Testis (tissue), 2 donors: ENCODE measurements around the gene ATP1B1.

Source experiments
- POLR2A ChIP-seq: fragments of 450-650 bp; IDR thresholded peaks from one replicate; pipeline ENCODE4 v1.6.1; 2017; ENCODE audit warnings: antibody characterized with exemption, mild to moderate bottlenecking, moderate library complexity
- TF ChIP-seq, protein P1 (sequence below), 3 experiments: fragments of 450-650 bp in 2 of 3; fragments of 200-600 bp in 1 of 3; sonication (generic) in 1 of 3; IDR thresholded peaks; one replicate each; pipeline ENCODE4 v1.5.1; 2016 to 2019; ENCODE audit warnings: antibody characterized with exemption in 3 of 3, mild to moderate bottlenecking in 2 of 3, moderate library complexity in 1 of 3

DNA sequence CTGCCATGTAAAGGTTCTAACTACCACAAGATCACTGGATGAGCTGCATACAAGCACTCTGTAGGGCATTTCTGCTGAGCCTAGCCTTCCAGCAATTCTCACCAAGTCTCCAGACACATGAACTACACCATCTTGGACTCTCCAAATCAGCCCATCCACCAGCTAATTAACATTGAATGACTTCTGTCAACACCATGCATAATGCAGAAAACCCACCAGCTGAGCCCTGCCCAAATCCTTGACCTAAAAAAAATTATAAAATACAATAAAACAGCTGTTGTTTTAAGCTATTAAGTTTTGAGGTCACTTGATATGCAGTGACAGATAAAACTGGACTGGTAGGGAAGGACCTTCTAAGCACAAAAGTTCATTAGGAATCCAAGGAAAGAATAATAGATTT lies 44.3 kb upstream of the ATP1B1 start:
- TF ChIP-seq, protein P1, sequence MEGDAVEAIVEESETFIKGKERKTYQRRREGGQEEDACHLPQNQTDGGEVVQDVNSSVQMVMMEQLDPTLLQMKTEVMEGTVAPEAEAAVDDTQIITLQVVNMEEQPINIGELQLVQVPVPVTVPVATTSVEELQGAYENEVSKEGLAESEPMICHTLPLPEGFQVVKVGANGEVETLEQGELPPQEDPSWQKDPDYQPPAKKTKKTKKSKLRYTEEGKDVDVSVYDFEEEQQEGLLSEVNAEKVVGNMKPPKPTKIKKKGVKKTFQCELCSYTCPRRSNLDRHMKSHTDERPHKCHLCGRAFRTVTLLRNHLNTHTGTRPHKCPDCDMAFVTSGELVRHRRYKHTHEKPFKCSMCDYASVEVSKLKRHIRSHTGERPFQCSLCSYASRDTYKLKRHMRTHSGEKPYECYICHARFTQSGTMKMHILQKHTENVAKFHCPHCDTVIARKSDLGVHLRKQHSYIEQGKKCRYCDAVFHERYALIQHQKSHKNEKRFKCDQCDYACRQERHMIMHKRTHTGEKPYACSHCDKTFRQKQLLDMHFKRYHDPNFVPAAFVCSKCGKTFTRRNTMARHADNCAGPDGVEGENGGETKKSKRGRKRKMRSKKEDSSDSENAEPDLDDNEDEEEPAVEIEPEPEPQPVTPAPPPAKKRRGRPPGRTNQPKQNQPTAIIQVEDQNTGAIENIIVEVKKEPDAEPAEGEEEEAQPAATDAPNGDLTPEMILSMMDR (IDR thresholded peaks at IDR 0.05), result no peak
- no peak for TF ChIP-seq POLR2A
